ENCODE results near the gene ZNF683.

GRCh38 chr1:26346274-26347033, 26.1 kb downstream of the ZNF683 start:
- TF ChIP-seq CTCF (conservative IDR thresholded peaks at IDR 0.05 in 1 of 2, IDR thresholded peaks at IDR 0.05 in 1 of 2; ENCODE audit: low read depth in 1 of 2, low read length in 2 of 2) (no peak), EZH2 (IDR thresholded peaks at IDR 0.05; ENCODE audit: low read length, missing control alignments) (no peak)

Measured in fibroblast of lung (primary cell).